ENCODE results near the gene SAC3D1. TPM values are rescaled to one million over a fixed set of nuclear protein-coding genes. Genes with fewer than 3 reads are reported as not detected.

SAC3D1 gene
- total and polyA plus RNA-seq, 8 donors, result 8.9 to 15.4 (median 12.5) TPM

DNA sequence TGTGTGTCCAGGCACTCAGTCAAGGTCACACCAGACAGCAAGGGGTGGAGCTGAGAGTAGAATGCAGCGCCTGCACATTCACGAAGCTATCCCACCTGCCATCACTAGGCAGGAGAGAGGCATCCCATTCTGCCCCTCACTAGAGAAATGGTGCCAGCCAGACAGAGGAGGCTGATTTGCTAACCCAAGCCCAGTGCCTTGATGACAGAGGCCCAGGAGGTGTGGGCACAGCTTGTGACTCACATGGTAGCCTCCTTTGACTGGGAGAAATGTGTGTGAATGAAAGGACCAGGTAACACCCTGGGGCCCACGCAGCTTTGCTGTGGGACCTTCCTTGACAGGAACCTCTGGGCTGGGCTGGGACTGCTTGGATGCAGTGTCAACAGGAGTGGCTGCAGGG, 22.5 kb downstream of the SAC3D1 start:
- no peak overlapping the region for H3K27ac ChIP-seq
- no peak overlapping the region for H3K4me3 ChIP-seq
- no peaks in the 10 kb centered on the region for H3K4me1 ChIP-seq
- intact Hi-C loops (cut with DNase I), result no loop called here
- H3K9me3 ChIP-seq, result no peaks in the 10 kb centered on the region
- DNase-seq, result no peak
- H3K36me3 ChIP-seq, result no peaks in the 10 kb centered on the region
- TF ChIP-seq, protein P1, sequence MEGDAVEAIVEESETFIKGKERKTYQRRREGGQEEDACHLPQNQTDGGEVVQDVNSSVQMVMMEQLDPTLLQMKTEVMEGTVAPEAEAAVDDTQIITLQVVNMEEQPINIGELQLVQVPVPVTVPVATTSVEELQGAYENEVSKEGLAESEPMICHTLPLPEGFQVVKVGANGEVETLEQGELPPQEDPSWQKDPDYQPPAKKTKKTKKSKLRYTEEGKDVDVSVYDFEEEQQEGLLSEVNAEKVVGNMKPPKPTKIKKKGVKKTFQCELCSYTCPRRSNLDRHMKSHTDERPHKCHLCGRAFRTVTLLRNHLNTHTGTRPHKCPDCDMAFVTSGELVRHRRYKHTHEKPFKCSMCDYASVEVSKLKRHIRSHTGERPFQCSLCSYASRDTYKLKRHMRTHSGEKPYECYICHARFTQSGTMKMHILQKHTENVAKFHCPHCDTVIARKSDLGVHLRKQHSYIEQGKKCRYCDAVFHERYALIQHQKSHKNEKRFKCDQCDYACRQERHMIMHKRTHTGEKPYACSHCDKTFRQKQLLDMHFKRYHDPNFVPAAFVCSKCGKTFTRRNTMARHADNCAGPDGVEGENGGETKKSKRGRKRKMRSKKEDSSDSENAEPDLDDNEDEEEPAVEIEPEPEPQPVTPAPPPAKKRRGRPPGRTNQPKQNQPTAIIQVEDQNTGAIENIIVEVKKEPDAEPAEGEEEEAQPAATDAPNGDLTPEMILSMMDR (IDR thresholded peaks at IDR 0.05), result no peak
- no peaks in the 10 kb centered on the region for H3K27me3 ChIP-seq
- ATAC-seq, result no peak

DNA sequence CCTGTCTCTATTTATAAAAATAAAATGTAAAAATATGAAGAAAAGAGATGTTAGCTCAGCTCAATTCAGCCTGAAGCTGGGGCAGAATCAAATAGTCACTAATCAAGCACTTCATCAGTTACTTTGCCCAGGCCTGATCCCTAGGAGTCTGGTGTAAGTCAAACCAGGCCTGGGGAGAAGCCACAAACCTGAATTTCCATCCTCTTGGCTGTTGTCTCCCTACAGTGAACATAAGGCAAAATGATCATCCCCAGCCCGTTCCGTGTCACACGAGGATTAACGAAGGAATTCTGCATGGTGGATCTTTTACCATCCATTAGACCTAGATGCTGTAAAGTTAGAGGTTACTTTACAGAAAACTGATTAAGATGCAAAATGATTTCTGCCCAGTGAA, 23.8 kb downstream of the SAC3D1 start:
- no peaks in the 10 kb centered on the region for H3K4me1 ChIP-seq
- intact Hi-C loops (cut with DNase I), result no loop called here
- H3K27me3 ChIP-seq, result no peaks in the 10 kb centered on the region
- H3K4me3 ChIP-seq, result no peak overlapping the region
- no peak for DNase-seq
- no peak for ATAC-seq
- no peaks in the 10 kb centered on the region for H3K36me3 ChIP-seq
- H3K9me3 ChIP-seq, result no peaks in the 10 kb centered on the region
- H3K27ac ChIP-seq, result no peak overlapping the region
- TF ChIP-seq, protein P1 (IDR thresholded peaks at IDR 0.05), result no peak

DNA sequence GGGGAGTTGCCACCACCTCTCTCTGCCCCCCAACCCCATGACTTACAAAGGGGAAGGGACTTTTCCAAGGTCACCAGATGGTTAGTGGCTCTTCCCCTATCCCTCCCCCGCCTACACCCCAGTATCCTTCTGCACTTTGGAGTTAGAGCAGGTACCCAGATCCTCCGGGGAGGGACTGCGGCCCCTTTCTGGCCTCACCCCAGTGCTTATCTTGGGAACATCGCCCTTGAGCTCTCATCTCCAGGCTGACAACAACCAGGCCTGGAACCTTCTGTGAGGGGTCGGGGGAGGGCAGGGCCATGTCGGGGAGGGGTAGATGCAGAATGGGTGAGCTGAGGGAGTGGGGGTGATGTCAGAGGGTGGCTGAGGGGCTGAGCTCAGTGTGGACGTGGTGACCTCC, 24.8 kb downstream of the SAC3D1 start:
- ATAC-seq (no peak), DNase-seq (no peak)
- no peaks in the 10 kb centered on the region for H3K9me3 ChIP-seq
- H3K27me3 ChIP-seq, result no peaks in the 10 kb centered on the region
- intact Hi-C loops (cut with DNase I), result no loop called here
- H3K4me1 ChIP-seq, result no peaks in the 10 kb centered on the region
- H3K4me3 ChIP-seq, result no peak overlapping the region
- no peaks in the 10 kb centered on the region for H3K36me3 ChIP-seq
- TF ChIP-seq, protein P1 (IDR thresholded peaks at IDR 0.05), result no peak
- H3K27ac ChIP-seq, result no peak overlapping the region

GRCh38 chr11:65066315-65066714, 25.3 kb downstream of the SAC3D1 start:
- no peaks in the 10 kb centered on the region for H3K36me3 ChIP-seq
- no peak overlapping the region for H3K4me3 ChIP-seq
- intact Hi-C loops (cut with DNase I), result no loop called here
- no peak overlapping the region for H3K27ac ChIP-seq
- H3K9me3 ChIP-seq, result no peaks in the 10 kb centered on the region
- DNase-seq (no peak), ATAC-seq (no peak)
- H3K27me3 ChIP-seq, result no peaks in the 10 kb centered on the region
- H3K4me1 ChIP-seq, result no peaks in the 10 kb centered on the region
- TF ChIP-seq, protein P1 (IDR thresholded peaks at IDR 0.05), result no peak

DNA sequence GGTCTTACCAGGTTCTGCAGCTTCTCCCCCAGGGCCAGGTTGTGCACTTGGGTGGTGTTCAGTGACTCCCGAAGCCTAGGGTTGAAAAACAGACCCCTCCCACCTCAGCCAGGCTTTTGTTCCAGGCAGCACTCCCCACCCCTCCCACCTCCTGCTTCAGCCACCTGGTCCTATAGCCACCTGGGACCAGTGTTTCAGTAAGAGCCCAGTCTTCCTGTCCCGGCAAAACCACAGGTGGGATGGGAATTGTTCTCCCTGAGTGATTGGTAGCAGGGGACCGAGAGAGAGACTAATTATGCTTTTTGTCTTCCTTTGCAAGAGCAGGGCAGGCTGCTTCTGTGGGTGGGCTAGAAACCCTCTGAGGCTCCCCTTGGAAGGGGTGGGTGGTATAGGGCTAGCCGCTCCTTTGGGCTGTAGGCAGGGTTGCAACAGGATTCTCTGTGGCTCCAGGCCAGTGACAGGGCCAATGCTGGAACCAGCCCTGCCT, 25.8 kb downstream of the SAC3D1 start:
- no peak overlapping the region for H3K27ac ChIP-seq
- no peaks in the 10 kb centered on the region for H3K27me3 ChIP-seq
- DNase-seq, result no peak
- H3K9me3 ChIP-seq, result no peaks in the 10 kb centered on the region
- ATAC-seq, result no peak
- TF ChIP-seq, protein P1 (IDR thresholded peaks at IDR 0.05), result no peak
- intact Hi-C loops (cut with DNase I), result no loop called here
- H3K4me1 ChIP-seq, result no peaks in the 10 kb centered on the region
- H3K4me3 ChIP-seq, result no peak overlapping the region
- no peaks in the 10 kb centered on the region for H3K36me3 ChIP-seq

All from left lung (tissue), 10 donors.